Kidney (tissue), 14 donors: ENCODE data around the gene ABCA1. TPM values are rescaled to one million over a fixed set of nuclear protein-coding genes. Genes with fewer than 3 reads are reported as not detected.
A peak's percentile ranks its signal among the peaks of the same experiment; 100 is the strongest.

Experiments used
- DNase-seq, 5 donors: peaks; one replicate each; pipeline ENCODE4 v3.0.0-alpha.2; 2013 to 2020
- FAIRE-seq: peaks from 2 replicates; lab custom pipeline; 2012; peaks lifted over from hg19 to GRCh38; lab: Jason Lieb, UNC
- H3K27ac ChIP-seq, 2 donors: one replicate each; pipeline ENCODE4 v1.7.0; 2013; ENCODE audit warnings: low read depth in 2 of 2, low read length in 2 of 2, inconsistent platforms in 1 of 2
- H3K27me3 ChIP-seq: one replicate; pipeline ENCODE4 v1.7.1; 2013; ENCODE audit warnings: low read length, inconsistent platforms; ENCODE audit not compliant: control insufficient read depth, insufficient read depth
- H3K36me3 ChIP-seq, 3 donors: one replicate each; pipeline versions ENCODE4 v1.7.0 to v1.7.1; 2013; ENCODE audit warnings: low read length in 3 of 3, control low read depth in 1 of 3, inconsistent platforms in 1 of 3; ENCODE audit not compliant: insufficient read depth in 3 of 3, control insufficient read depth in 2 of 3
- H3K4me1 ChIP-seq, 3 donors: one replicate each; pipeline versions ENCODE4 v1.7.0 to v1.7.1; 2013; ENCODE audit warnings: low read length in 3 of 3, inconsistent platforms in 1 of 3, low read depth in 1 of 3; ENCODE audit not compliant: control insufficient read depth in 2 of 3, insufficient read depth in 2 of 3
- H3K4me3 ChIP-seq, 3 donors: one replicate each; pipeline versions ENCODE4 v1.7.0 to v1.8.1; 2013; ENCODE audit warnings: low read length in 3 of 3, control low read depth in 1 of 3, inconsistent platforms in 1 of 3
- H3K9ac ChIP-seq, 3 donors: one replicate each; pipeline versions ENCODE4 v1.7.0 to v1.7.1; 2013; ENCODE audit warnings: low read length in 3 of 3, control low read depth in 1 of 3, inconsistent platforms in 1 of 3
- H3K9me3 ChIP-seq, 3 donors: one replicate each; pipeline versions ENCODE4 v1.7.0 to v1.7.1; 2013; ENCODE audit warnings: low read length in 3 of 3, control low read depth in 1 of 3, inconsistent platforms in 1 of 3; ENCODE audit not compliant: control insufficient read depth in 2 of 3, insufficient read depth in 1 of 3
- intact Hi-C: fragments of 100-400 bp; cut with DNase I; formaldehyde crosslinking; loops from one replicate; pipeline ENCODE4 v1.11.1; 2022
- polyA plus RNA-seq: library from polyadenylated mRNA; stranded (reverse); fragments of 350-450 nt; fragmentation: Illumina TruSeq; extraction: RNeasy Lipid Tissue Mini Kit (QIAGEN cat#74804); gene quantifications from one replicate; pipeline ENCODE4 v1.2.3, GENCODE V29; 2014; ENCODE audit warnings: low read depth, low replicate concordance; ENCODE audit not compliant: insufficient read depth
- total RNA-seq: library from RNA; stranded (reverse); fragmentation: NEBNext Ultra II Directional; extraction: Animal tissue kit (Norgen Biotek cat#: 25700); gene quantifications from one replicate; pipeline ENCODE4 v1.2.1, GENCODE V29; 2021
- TF ChIP-seq, protein P1 (sequence below): IDR thresholded peaks from 3 replicates; pipeline ENCODE4 v1.5.1; 2012; ENCODE audit warnings: mild to moderate bottlenecking, moderate library complexity, borderline replicate concordance; ENCODE audit not compliant: insufficient read depth; ENCODE audit errors: extremely low read depth
- donor health status: control.
- donor health status: control.
- donor health status: control.
- donor health status: control.
- donor health status: control.
- donor health status: DM: yes; HTN: yes; CAD: no.
- donor health status: Normal renal cell carcinoma (clear cell type).

ABCA1 gene
- total and polyA plus RNA-seq, 2 donors from 2014 or later: 1.4 to 26.1 TPM

DNA sequence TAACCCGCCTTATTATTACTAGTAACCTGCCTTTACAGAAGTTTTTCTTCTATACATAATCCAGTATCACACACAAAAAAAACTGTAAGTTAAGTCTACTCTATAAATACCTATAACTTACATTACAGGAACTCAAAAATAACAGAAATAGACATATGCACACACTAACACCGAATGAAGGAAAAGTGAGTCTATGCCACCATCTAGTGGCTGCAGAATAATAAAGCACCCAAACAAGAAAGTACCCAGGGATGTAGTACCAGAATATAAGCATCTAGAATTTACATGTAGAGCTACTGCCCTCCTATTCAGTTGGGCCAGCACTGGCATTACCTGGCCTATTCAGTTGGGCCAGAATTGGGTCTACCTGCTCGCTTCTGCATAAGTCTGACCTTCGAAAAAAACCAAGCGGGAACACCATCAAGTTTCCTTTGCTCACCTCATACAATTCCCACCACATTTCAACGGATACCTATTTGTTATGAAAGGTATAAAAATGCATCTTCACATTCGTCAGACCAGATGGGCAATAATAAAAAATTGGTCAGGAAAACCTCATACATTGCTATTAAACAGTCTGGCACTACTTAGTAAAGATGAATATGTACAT is 184.5 kb downstream of the ABCA1 start:
- H3K4me3 ChIP-seq: no peak overlapping the region
- TF ChIP-seq, protein P1, sequence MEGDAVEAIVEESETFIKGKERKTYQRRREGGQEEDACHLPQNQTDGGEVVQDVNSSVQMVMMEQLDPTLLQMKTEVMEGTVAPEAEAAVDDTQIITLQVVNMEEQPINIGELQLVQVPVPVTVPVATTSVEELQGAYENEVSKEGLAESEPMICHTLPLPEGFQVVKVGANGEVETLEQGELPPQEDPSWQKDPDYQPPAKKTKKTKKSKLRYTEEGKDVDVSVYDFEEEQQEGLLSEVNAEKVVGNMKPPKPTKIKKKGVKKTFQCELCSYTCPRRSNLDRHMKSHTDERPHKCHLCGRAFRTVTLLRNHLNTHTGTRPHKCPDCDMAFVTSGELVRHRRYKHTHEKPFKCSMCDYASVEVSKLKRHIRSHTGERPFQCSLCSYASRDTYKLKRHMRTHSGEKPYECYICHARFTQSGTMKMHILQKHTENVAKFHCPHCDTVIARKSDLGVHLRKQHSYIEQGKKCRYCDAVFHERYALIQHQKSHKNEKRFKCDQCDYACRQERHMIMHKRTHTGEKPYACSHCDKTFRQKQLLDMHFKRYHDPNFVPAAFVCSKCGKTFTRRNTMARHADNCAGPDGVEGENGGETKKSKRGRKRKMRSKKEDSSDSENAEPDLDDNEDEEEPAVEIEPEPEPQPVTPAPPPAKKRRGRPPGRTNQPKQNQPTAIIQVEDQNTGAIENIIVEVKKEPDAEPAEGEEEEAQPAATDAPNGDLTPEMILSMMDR: peak; percentile 59
- H3K9me3 ChIP-seq: no peaks in the 10 kb centered on the region
- no peaks in the 10 kb centered on the region for H3K27me3 ChIP-seq
- no peaks in the 10 kb centered on the region for H3K36me3 ChIP-seq
- FAIRE-seq (peak; percentile 97), DNase-seq (peak in 3 of 5 donors; percentile 42 to 88 (median 82))
- intact Hi-C loops: no loop called here
- peaks cover 0 to 4% (median 3%) of the 10 kb centered on the region in 3 donors for H3K4me1 ChIP-seq
- H3K27ac ChIP-seq: no peak overlapping the region
- H3K9ac ChIP-seq: no peak overlapping the region

DNA sequence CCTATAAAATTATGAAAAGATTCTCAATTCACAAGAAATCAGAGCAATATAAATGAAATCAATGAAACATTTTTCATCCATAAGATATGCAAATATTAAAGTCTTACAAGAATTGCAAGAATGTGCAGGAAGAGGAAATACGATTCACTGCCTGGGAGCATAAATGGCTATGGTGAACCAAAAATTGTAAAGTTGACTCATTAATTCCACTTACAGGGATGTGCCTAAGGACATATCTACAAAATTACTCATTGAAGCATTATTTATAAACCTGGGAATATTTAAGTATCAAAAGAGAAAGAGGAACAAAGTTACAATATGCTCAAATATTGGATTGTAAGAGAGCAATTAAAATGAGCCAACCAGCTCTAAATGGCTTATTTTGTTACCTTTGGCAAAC is 187.3 kb downstream of the ABCA1 start:
- H3K4me3 ChIP-seq: no peak overlapping the region
- FAIRE-seq: no peak
- no peak for DNase-seq
- no peaks in the 10 kb centered on the region for H3K27me3 ChIP-seq
- H3K9ac ChIP-seq: no peak overlapping the region
- intact Hi-C loops: no loop called here
- no peaks in the 10 kb centered on the region for H3K9me3 ChIP-seq
- TF ChIP-seq, protein P1: no peak
- H3K4me1 ChIP-seq: no peaks in the 10 kb centered on the region
- no peak overlapping the region for H3K27ac ChIP-seq
- H3K36me3 ChIP-seq: no peaks in the 10 kb centered on the region

DNA sequence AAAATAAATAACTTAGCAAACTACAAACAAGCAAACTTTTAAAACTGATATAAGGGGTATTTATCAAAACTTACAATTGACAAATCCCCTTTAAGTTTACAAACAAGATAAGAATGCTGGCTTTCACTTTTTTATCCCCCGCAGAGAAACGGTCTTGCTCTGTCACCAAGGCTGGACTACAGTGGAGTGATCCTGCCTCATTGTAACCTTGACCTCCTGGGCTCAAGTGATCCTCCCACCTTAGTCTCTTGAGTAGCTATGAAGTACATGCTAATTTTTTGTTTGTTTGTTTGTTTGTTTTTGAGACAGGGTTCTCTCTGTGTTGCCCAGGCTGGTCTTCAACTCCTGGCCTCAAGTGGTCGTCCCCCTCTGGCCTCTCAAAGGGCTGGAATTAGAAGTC is 189.5 kb downstream of the ABCA1 start:
- Histone ChIP-seq H3K9me3 (no peaks in the 10 kb centered on the region), H3K27ac (no peak overlapping the region), H3K9ac (no peak overlapping the region), H3K36me3 (no peaks in the 10 kb centered on the region), H3K4me1 (no peaks in the 10 kb centered on the region), H3K4me3 (no peak overlapping the region), H3K27me3 (no peaks in the 10 kb centered on the region)
- TF ChIP-seq, protein P1: no peak
- DNase-seq (no peak), FAIRE-seq (no peak)
- intact Hi-C loops: no loop called here

Other genes with a start within 250 kb of the ABCA1 start
- not detected for gene OR13D1, start 233.6 kb downstream of the ABCA1 start, total RNA-seq
- not detected for gene OR13D1, start 233.6 kb downstream of the ABCA1 start, polyA plus RNA-seq
- 27.9 TPM for gene NIPSNAP3A, start 180.5 kb downstream of the ABCA1 start, total RNA-seq
- 31.2 TPM for gene NIPSNAP3A, start 180.5 kb downstream of the ABCA1 start, polyA plus RNA-seq
- gene NIPSNAP3B, start 164.0 kb downstream of the ABCA1 start, total RNA-seq: 5.5 TPM
- gene NIPSNAP3B, start 164.0 kb downstream of the ABCA1 start, polyA plus RNA-seq: 4.3 TPM